Fibroblast of pulmonary artery (primary cell): ENCODE results near the gene NCOR1.
"Not testable (repeated sequence)": the region's sequence is repeated elsewhere in the genome, so short reads cannot be mapped to it uniquely, and the experiment has no call there.

Experiments
- DNase-seq: peaks from one replicate; pipeline ENCODE4 v3.0.0-alpha.2; 2010; ENCODE audit warnings: low read depth
- H3K4me3 ChIP-seq: replicated peaks from 2 replicates; pipeline ENCODE4 v1.5.1; 2011; ENCODE audit warnings: low read depth, mild to moderate bottlenecking, control low read depth, low read length, moderate library complexity
- TF ChIP-seq, protein P1 (sequence below): IDR thresholded peaks from 2 replicates; pipeline ENCODE4 v1.5.1; 2011; ENCODE audit warnings: mild to moderate bottlenecking, control low read depth, low read length, inconsistent platforms; ENCODE audit errors: missing control alignments

NCOR1 gene

DNA sequence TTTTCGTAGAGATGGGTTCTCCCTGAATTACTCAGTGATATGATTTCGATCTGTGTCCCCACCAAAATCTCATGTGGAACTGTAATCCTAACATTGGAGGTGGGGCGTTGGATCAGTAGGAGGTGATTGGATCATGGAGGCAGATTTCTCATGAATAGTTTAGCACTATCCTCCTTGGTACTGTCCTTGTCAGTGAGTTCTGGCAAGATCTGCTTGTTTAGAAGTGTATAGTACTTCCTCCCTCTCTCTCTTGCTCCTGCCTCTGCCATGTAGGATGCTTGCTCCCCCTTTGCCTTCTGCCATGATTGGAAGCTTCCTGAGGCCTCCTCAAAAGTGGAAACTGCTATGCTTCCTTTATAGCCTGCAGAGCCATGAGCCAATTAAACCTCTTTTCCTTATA lies 24.6 kb upstream of the NCOR1 start:
- TF ChIP-seq, protein P1, sequence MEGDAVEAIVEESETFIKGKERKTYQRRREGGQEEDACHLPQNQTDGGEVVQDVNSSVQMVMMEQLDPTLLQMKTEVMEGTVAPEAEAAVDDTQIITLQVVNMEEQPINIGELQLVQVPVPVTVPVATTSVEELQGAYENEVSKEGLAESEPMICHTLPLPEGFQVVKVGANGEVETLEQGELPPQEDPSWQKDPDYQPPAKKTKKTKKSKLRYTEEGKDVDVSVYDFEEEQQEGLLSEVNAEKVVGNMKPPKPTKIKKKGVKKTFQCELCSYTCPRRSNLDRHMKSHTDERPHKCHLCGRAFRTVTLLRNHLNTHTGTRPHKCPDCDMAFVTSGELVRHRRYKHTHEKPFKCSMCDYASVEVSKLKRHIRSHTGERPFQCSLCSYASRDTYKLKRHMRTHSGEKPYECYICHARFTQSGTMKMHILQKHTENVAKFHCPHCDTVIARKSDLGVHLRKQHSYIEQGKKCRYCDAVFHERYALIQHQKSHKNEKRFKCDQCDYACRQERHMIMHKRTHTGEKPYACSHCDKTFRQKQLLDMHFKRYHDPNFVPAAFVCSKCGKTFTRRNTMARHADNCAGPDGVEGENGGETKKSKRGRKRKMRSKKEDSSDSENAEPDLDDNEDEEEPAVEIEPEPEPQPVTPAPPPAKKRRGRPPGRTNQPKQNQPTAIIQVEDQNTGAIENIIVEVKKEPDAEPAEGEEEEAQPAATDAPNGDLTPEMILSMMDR, result no peak
- DNase-seq, result no peak
- H3K4me3 ChIP-seq, result no peak overlapping the region

DNA sequence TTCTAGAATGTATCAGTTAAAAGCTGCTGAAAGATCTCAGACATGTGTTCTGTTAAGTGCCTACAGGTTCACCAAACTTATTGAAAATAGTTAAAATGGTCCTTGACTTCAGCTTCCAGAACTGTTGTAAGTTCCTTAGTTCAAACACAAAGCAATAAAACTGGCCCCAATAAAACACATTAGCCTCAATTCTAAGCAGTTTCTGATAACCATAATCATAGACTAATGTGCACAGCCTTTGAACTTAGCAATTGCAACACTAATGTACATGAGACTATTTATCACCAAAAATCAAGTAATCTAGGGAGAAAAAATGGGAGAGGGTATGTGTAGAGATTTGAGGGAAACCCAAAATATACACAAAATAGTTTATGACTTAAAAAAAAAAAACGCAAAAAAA lies 17.1 kb upstream of the NCOR1 start:
- no peak for DNase-seq
- TF ChIP-seq, protein P1, result no peak
- H3K4me3 ChIP-seq, result no peak overlapping the region

DNA sequence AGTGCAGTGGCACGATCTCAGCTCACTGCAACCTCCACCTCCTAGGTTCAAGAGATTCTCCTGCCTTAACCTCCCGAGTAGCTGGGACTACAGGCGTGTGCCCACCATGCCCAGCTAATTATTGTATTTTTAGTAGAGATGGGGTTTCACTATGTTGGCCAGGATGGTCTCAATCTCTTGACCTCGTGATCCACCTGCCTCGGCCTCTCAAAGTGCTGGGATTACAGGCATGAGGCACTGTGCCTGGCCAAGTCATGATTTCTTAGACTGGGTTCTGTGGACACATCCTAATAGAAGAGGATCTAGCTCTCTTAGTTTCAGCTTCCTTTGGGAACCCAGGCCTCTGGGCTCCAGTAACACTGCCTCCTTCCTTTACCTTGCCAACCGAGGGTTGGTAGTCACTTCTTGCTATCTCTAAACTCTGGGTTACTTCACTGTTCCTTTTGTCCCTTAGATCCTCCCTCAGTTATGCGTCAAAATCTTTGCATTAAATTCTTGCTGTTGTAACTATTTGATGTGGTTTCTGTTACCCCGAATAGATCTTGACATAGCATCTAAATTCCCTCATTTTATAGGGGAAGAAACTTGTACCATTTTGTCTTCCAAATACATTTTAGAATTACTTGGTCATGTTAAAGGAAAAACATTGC lies 14.7 kb upstream of the NCOR1 start:
- not testable (repeated sequence) for DNase-seq, H3K4me3 ChIP-seq

DNA sequence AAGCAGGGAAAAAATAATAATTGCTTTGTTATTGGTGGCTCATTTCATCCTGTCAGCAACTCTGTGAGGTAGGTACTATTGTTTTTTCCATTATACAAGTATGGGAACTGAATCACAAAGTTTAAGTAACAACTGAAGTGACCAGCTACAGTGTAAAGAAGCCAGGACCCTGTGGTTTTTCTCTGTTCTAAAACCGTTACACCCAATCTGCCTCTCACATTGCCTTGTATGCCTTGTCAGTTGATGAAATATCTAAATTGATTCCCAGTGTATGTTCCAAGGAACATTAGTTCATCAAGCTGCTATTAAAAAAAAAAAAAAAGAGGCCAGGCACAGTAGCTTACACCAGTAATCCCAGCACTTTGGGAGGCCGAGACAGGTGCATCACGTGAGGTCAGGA lies 7.1 kb upstream of the NCOR1 start:
- no peak for DNase-seq
- TF ChIP-seq, protein P1, result no peak
- no peak overlapping the region for H3K4me3 ChIP-seq

DNA sequence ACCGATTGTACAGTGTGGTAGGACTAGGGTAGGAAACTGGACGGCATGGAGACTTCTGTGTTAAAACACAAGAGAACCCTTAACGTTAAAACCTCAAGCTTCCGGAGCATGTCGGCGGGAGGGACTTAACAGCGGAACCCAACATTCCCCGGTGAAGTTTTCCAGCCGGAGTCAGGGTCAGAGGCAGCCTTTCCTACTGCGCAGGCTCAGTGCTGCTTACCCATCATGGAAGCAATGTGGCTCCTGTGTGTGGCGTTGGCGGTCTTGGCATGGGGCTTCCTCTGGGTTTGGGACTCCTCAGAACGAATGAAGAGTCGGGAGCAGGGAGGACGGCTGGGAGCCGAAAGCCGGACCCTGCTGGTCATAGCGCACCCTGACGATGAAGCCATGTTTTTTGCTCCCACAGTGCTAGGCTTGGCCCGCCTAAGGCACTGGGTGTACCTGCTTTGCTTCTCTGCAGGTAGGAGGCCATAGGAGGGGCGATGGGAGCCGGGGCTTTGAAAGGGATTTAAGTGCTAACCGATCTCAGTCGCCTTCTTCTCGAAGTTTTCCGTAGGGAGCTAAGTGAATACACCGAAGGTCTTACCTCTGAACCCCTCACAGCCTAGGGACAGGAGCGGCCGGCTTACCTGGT lies 1.8 kb upstream of the NCOR1 start, which contains the start of gene PIGL:
Gene PIGL (plus strand): TSS at position 209 of the 634 bp plus-strand sequence. CDS start 17 bp downstream, at position 226.
- DNase-seq, result peak; percentile 98
- TF ChIP-seq, protein P1, result no peak
- H3K4me3 ChIP-seq, result peak within 1 kb of the TSS; percentile 99

DNA sequence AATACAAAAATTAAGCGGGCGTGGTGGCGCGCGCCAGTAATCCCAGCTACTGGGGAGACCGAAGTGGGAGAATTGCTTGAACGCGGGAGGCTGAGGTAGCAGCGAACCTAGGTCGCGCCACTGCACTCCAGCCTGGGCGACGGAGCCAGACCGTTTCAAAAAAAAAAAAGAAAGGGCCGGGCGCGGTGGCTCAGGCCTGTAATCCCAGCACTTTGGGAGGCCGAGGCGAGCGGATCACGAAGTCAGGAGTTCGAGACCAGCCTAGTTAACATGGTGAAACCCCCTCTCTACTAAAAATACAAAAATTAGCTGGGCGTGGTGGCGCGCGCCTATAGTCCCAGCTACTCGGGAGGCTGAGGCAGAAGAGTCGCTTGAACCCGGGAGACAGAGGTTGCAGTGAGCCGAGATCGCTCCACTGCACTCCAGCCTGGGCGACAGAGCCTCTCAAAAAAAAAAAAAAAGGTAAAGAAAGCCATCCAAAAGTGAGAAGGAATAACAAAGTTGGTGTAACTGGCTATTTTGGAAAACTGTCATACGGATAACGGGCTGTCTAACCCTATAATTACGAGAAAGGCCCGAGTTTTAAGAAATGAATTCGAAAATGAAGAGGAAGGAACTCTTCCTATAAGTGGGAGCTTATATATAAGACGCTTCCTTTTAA lies 1.1 kb upstream of the NCOR1 start:
- not testable (repeated sequence) for DNase-seq
- H3K4me3 ChIP-seq, result peak overlapping the region; percentile 99

DNA sequence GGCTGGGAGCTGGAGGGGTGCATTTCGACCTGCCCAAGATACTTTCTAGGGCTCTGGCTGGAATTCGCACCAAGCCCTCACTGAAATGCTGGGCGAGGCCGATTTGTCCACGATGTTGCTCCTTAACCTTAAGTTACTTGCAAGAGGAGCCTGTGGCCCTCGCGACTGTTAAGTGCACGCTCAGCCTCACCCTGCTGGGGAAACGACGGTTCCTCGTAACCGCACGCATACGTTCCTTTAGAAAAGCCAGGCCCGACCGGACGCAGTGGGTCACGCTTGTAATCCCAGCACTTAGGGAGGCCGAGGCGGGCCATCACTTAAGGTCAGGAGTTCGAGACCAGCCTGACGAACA lies 607 bp upstream of the NCOR1 start:
- TF ChIP-seq, protein P1, result no peak
- DNase-seq, result no peak
- peak overlapping the region; percentile 87 for H3K4me3 ChIP-seq

DNA sequence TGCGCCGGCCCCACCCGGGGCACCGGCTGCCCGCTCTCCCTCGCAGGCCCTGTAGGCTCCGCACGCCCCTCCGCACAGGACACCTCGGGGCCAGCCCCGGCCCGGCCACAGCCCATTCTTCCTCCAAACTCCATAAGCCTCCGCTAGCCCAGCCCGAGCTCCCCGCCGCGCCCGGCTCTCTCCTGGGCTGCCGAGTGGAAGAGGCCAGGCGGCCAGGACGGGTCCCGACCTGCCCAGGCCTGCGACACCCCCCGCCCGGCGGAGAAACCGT lies 397 bp downstream of the NCOR1 start:
- TF ChIP-seq, protein P1, result no peak
- peak; percentile 24 for DNase-seq
- peak overlapping the region; percentile 87 for H3K4me3 ChIP-seq
